H9 (cell line): Measurements from ENCODE around the gene DUS1L. TPM values are rescaled to one million over a fixed set of nuclear protein-coding genes. Genes with fewer than 3 reads are reported as not detected.

Experiments
- DNase-seq: peaks from one replicate; pipeline ENCODE4 v3.0.0-alpha.2; 2017
- H2AFZ ChIP-seq: one replicate; pipeline ENCODE4 v1.6.1; 2013; ENCODE audit warnings: mild to moderate bottlenecking, low read length, control low read depth, moderate library complexity
- H2AK5ac ChIP-seq: 2 replicates; pipeline ENCODE4 v1.6.1; 2013; ENCODE audit warnings: low read length, control low read depth, mixed read lengths; ENCODE audit not compliant: insufficient read length
- H2BK120ac ChIP-seq: one replicate; pipeline ENCODE4 v1.6.1; 2013; ENCODE audit warnings: low read depth, mild to moderate bottlenecking, low read length, control low read depth, inconsistent platforms; ENCODE audit not compliant: poor library complexity, severe bottlenecking
- H2BK12ac ChIP-seq: 2 replicates; pipeline ENCODE4 v1.6.1; 2013; ENCODE audit warnings: low read length, control low read depth, mixed read lengths, low read depth; ENCODE audit not compliant: insufficient read length
- H2BK15ac ChIP-seq: 2 replicates; pipeline ENCODE4 v1.6.1; 2013; ENCODE audit warnings: low read depth, low read length, control low read depth
- H2BK20ac ChIP-seq: one replicate; pipeline ENCODE4 v1.6.1; 2013; ENCODE audit warnings: low read depth, mild to moderate bottlenecking, low read length, control low read depth, inconsistent platforms; ENCODE audit not compliant: poor library complexity, severe bottlenecking
- H2BK5ac ChIP-seq: 2 replicates; pipeline ENCODE4 v1.6.1; 2013; ENCODE audit warnings: low read length, control low read depth, mixed read lengths; ENCODE audit not compliant: insufficient read length
- H3K14ac ChIP-seq: 2 replicates; pipeline ENCODE4 v1.6.1; 2013; ENCODE audit warnings: low read length, control low read depth; ENCODE audit not compliant: insufficient read depth
- H3K18ac ChIP-seq: 2 replicates; pipeline ENCODE4 v1.6.1; 2013; ENCODE audit warnings: low read depth, mild to moderate bottlenecking, mixed read lengths, low read length, control low read depth; ENCODE audit not compliant: insufficient read length
- H3K23ac ChIP-seq: 2 replicates; pipeline ENCODE4 v1.6.1; 2013; ENCODE audit warnings: low read length, control low read depth, mixed read lengths, low read depth; ENCODE audit not compliant: insufficient read length
- H3K23me2 ChIP-seq: 2 replicates; pipeline ENCODE4 v1.6.1; 2013; ENCODE audit warnings: low read depth, mild to moderate bottlenecking, mixed read lengths, low read length, control low read depth; ENCODE audit not compliant: insufficient read length, poor library complexity, severe bottlenecking
- H3K27ac ChIP-seq: 2 replicates; pipeline ENCODE4 v1.5.1; 2013; ENCODE audit warnings: low read length, control low read depth, mixed read lengths, low read depth; ENCODE audit not compliant: insufficient read length
- H3K27me3 ChIP-seq: 2 replicates; pipeline ENCODE4 v1.6.1; 2013; ENCODE audit warnings: low read length, control low read depth, inconsistent platforms; ENCODE audit not compliant: insufficient read depth
- H3K4ac ChIP-seq: 2 replicates; pipeline ENCODE4 v1.6.1; 2013; ENCODE audit warnings: low read depth, mild to moderate bottlenecking, control low read depth, inconsistent platforms, low read length, moderate library complexity
- H3K4me1 ChIP-seq: 2 replicates; pipeline ENCODE4 v1.6.1; 2013; ENCODE audit warnings: low read length, control low read depth, inconsistent platforms; ENCODE audit not compliant: insufficient read depth
- H3K4me2 ChIP-seq: 2 replicates; pipeline ENCODE4 v1.6.1; 2013; ENCODE audit warnings: low read length, control low read depth, mixed read lengths; ENCODE audit not compliant: insufficient read length, insufficient read depth
- H3K56ac ChIP-seq: 2 replicates; pipeline ENCODE4 v1.6.1; 2013; ENCODE audit warnings: low read depth, mild to moderate bottlenecking, mixed read lengths, low read length, control low read depth; ENCODE audit not compliant: insufficient read length
- H3K79me1 ChIP-seq: 2 replicates; pipeline ENCODE4 v1.6.1; 2013; ENCODE audit warnings: low read depth, mild to moderate bottlenecking, moderate library complexity, low read length, control low read depth, inconsistent platforms; ENCODE audit not compliant: insufficient read depth, poor library complexity, severe bottlenecking
- H3K79me2 ChIP-seq: 2 replicates; pipeline ENCODE4 v1.6.1; 2013; ENCODE audit warnings: low read length, control low read depth, inconsistent platforms; ENCODE audit not compliant: insufficient read depth
- H3K9ac ChIP-seq: 2 replicates; pipeline ENCODE4 v1.6.1; 2013; ENCODE audit warnings: low read length, control low read depth, mixed read lengths; ENCODE audit not compliant: insufficient read length; ENCODE audit errors: extremely low read depth
- H3K9me3 ChIP-seq: one replicate; pipeline ENCODE4 v1.6.1; 2013; ENCODE audit warnings: low read depth, low read length, inconsistent platforms; ENCODE audit not compliant: control insufficient read depth
- H3T11ph ChIP-seq: one replicate; pipeline ENCODE4 v1.6.1; 2013; ENCODE audit warnings: mild to moderate bottlenecking, low read length, control low read depth, inconsistent platforms
- H4K20me1 ChIP-seq: one replicate; pipeline ENCODE4 v1.6.1; 2013; ENCODE audit not compliant: control insufficient read depth, insufficient read length, insufficient read depth
- H4K5ac ChIP-seq: 2 replicates; pipeline ENCODE4 v1.6.1; 2013; ENCODE audit warnings: low read depth, mild to moderate bottlenecking, mixed read lengths, low read length, control low read depth; ENCODE audit not compliant: insufficient read length
- H4K8ac ChIP-seq: replicated peaks from 2 replicates; pipeline ENCODE4 v1.6.1; 2013; ENCODE audit warnings: low read length, control low read depth, mixed read lengths, low read depth; ENCODE audit not compliant: insufficient read length
- H4K91ac ChIP-seq: 2 replicates; pipeline ENCODE4 v1.6.1; 2013; ENCODE audit warnings: low read depth, mild to moderate bottlenecking, moderate library complexity, mixed read lengths, low read length, control low read depth; ENCODE audit not compliant: insufficient read length
- H3K27ac Mint-ChIP-seq, 3 experiments: 2 replicates in 2 of 3; 3 replicates in 1 of 3; pipeline ENCODE4 v1.8.0; 2020 to 2021; ENCODE audit warnings: mixed read lengths in 3 of 3, mild to moderate bottlenecking in 1 of 3, moderate library complexity in 1 of 3
- H3K27me3 Mint-ChIP-seq: 2 replicates; pipeline ENCODE4 v1.8.0; 2021; ENCODE audit warnings: low read depth, mild to moderate bottlenecking, moderate library complexity, mixed read lengths
- H3K36me3 Mint-ChIP-seq, 3 experiments: 2 replicates in 2 of 3; 3 replicates in 1 of 3; pipeline ENCODE4 v1.8.0; 2020 to 2021; ENCODE audit warnings: low read depth in 3 of 3, mixed read lengths in 3 of 3; ENCODE audit not compliant: insufficient read depth in 1 of 3
- H3K4me1 Mint-ChIP-seq, 2 experiments: 2 replicates each; pipeline ENCODE4 v1.8.0; 2020; ENCODE audit warnings: mixed read lengths in 2 of 2
- H3K4me3 Mint-ChIP-seq, 2 experiments: 2 replicates in 1 of 2; 3 replicates in 1 of 2; pipeline ENCODE4 v1.8.0; 2020 to 2021; ENCODE audit warnings: mild to moderate bottlenecking in 2 of 2, mixed read lengths in 2 of 2, moderate library complexity in 1 of 2
- H3K9me3 Mint-ChIP-seq, 2 experiments: 2 replicates in 1 of 2; 3 replicates in 1 of 2; pipeline ENCODE4 v1.8.0; 2020; ENCODE audit warnings: mild to moderate bottlenecking in 2 of 2, mixed read lengths in 2 of 2, moderate library complexity in 1 of 2
- WGBS: extraction: QIAGEN DNeasy Blood & Tissue Kit; methylation state at CpG from one replicate; pipeline ENCODE4 v1.1.7; 2013; ENCODE audit warnings: missing lambda C conversion rate, low lambda C conversion rate, mixed read lengths; ENCODE audit not compliant: insufficient read length; ENCODE audit errors: extremely low coverage; 5-methylcytosine and 5-hydroxymethylcytosine counted together
- total RNA-seq: library from RNA; stranded (reverse); gene quantifications from 2 replicates; pipeline ENCODE4 v1.2.1, GENCODE V29; 2021
- TF ChIP-seq, protein P1 (sequence below): fragments of 200-600 bp; sonication (generic); conservative IDR thresholded peaks from 3 replicates; pipeline ENCODE4 v1.8.0; 2021; ENCODE audit warnings: antibody characterized with exemption, mild to moderate bottlenecking

Gene DUS1L
- total RNA-seq, 1 experiment from 2014 or later: 103 TPM

- no CpG with 5 or more reads among the region's 20 CpGs for WGBS
- no peak overlapping the region for H3K27ac ChIP-seq
- no peak overlapping the region for H3K18ac ChIP-seq
- no peaks in the 10 kb centered on the region for H3K4me1 ChIP-seq
- no peak overlapping the region for H2BK20ac ChIP-seq
- no peaks in the 10 kb centered on the region for H3K79me1 ChIP-seq
- no peak overlapping the region for H3K23ac ChIP-seq
- H2AK5ac ChIP-seq: no peak overlapping the region
- H3K79me2 ChIP-seq: no peaks in the 10 kb centered on the region
- no peaks in the 10 kb centered on the region for H4K20me1 ChIP-seq
- Mint-ChIP-seq H3K4me1 (0 out of 4 replicates have a peak, but pooled peaks cover 0 to 2% of the 10 kb centered on the region in 2 experiments), H3K27me3 (no peaks in the 10 kb centered on the region; the same call in 1 of the 2 replicates), H3K9me3 (no peaks in the 10 kb centered on the region), H3K27ac (no peak overlapping the region), H3K36me3 (no peaks in the 10 kb centered on the region), H3K4me3 (no peak overlapping the region)
- no peak overlapping the region for H2BK12ac ChIP-seq
- no peaks in the 10 kb centered on the region for H3K23me2 ChIP-seq
- TF ChIP-seq, protein P1, sequence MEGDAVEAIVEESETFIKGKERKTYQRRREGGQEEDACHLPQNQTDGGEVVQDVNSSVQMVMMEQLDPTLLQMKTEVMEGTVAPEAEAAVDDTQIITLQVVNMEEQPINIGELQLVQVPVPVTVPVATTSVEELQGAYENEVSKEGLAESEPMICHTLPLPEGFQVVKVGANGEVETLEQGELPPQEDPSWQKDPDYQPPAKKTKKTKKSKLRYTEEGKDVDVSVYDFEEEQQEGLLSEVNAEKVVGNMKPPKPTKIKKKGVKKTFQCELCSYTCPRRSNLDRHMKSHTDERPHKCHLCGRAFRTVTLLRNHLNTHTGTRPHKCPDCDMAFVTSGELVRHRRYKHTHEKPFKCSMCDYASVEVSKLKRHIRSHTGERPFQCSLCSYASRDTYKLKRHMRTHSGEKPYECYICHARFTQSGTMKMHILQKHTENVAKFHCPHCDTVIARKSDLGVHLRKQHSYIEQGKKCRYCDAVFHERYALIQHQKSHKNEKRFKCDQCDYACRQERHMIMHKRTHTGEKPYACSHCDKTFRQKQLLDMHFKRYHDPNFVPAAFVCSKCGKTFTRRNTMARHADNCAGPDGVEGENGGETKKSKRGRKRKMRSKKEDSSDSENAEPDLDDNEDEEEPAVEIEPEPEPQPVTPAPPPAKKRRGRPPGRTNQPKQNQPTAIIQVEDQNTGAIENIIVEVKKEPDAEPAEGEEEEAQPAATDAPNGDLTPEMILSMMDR: no peak
- no peak overlapping the region for H3K9ac ChIP-seq
- no peak overlapping the region for H2BK15ac ChIP-seq
- H3K14ac ChIP-seq: no peak overlapping the region; the same call in 1 of the 2 replicates
- no peak overlapping the region for H3K56ac ChIP-seq
- no peak overlapping the region for H4K8ac ChIP-seq
- H4K91ac ChIP-seq: no peak overlapping the region
- H3K4ac ChIP-seq: no peak overlapping the region
- no peak overlapping the region for H2AFZ ChIP-seq
- H2BK120ac ChIP-seq: no peak overlapping the region
- no peaks in the 10 kb centered on the region for H3K27me3 ChIP-seq
- no peak overlapping the region for H2BK5ac ChIP-seq
- H4K5ac ChIP-seq: no peak overlapping the region
- H3K9me3 ChIP-seq: no peaks in the 10 kb centered on the region
- no peak overlapping the region for H3K4me2 ChIP-seq
- no peak for DNase-seq
- H3T11ph ChIP-seq: no peak overlapping the region
These were observed 53.4 kb downstream of the DUS1L start for GRCh38 chr17:82012261-82012639.
